GM19025 (cell line): Measurements from ENCODE around the gene CHRNA1.

Experiments used
- ATAC-seq: cut with Tn5 transposase; IDR thresholded peaks from one replicate; pipeline ENCODE4 v1.9.1; 2021; ENCODE audit warnings: mild to moderate bottlenecking, low read depth, moderate library complexity; ENCODE audit not compliant: unreplicated experiment

The CHRNA1 gene

GRCh38 chr2:174764280-174765255 is at the start of gene CHRNA1:
CHRNA1 (minus strand) TSS chr2:174764472; CDS start chr2:174764394, 78 bp downstream.
- ATAC-seq = peak; percentile 82

- ATAC-seq = no peak
Observed at GRCh38 chr2:174812037-174812436, 47.8 kb upstream of the CHRNA1 start.

DNA sequence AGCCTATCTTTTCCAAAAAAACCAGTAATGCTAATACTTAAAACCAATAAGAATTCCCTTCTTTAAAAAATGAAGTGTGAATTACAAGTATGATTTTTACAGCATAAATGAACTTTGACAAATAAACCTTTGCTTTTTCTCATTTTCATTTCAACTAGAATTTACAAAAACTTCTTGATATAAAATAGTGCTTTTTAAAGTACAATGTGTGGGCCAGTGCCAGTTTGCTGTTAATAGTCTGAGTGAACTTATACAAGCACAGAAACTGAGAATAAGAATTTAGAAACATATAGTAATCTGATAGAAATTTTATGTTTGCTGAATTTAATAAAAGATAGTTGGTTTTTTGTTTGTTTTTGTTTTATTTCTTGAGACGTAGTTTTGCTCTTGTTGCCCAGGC is 43.7 kb upstream of the CHRNA1 start:
- ATAC-seq = no peak

DNA sequence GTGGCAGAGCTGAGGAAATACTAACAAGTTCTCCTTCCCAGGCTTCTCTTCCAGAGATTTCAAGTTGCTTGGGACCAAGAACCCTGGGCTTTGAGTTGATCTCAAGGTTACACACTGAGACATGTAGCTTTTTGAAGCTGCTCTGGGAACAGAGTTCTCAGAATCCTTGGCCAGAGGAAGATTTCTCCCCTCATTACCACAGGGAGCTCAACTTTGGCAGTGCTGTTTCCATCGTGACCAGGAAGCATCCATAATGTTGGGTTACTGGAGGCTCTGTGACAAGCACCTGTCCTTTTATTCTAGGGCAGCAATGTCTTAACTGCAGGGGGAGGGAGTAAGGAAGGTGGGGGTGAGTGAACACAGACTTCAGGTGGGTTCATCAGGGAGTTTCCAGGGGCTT is 41.5 kb upstream of the CHRNA1 start:
- no peak for ATAC-seq

DNA sequence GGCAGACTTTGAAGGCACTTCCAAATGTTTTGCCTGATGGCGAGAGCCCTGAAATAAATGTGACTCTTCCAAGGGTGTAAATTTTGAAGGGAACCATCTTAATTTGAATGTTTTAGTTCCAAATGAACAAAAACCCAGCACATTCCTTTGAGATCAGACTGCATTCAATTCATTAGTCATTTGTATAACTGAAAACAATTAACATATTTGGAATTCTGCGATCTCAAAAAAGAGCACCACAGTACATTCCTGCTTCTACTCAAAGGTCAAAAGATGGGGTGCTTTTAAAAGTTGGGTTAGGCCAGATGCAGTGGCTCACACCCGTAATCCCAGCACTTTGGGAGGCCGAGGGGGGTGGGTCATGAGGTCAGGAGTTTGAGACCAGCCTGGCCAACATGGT is 38.2 kb upstream of the CHRNA1 start:
- no peak for ATAC-seq

GRCh38 chr2:174800436-174801205 is 36.3 kb upstream of the CHRNA1 start:
- ATAC-seq = no peak

DNA sequence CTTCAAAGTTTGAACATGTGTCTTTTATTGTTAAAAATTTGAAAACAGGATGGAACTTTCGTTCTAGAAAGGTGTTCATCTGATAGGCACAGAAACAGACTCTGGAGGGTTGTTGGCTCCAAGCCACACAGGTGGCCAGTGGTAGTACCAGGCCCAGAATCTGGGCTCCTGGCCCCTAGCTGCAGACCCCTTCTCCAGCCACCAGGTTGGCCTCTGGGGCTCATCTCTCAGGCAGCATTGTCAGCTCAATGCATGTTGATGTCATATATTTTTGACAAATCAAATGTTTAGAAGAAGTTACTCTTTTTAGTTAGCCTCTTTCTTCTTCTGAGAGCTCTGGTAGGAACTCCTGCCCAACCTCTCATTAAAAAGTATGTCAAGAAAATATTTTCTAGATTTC is 34.5 kb upstream of the CHRNA1 start:
- ATAC-seq = no peak

DNA sequence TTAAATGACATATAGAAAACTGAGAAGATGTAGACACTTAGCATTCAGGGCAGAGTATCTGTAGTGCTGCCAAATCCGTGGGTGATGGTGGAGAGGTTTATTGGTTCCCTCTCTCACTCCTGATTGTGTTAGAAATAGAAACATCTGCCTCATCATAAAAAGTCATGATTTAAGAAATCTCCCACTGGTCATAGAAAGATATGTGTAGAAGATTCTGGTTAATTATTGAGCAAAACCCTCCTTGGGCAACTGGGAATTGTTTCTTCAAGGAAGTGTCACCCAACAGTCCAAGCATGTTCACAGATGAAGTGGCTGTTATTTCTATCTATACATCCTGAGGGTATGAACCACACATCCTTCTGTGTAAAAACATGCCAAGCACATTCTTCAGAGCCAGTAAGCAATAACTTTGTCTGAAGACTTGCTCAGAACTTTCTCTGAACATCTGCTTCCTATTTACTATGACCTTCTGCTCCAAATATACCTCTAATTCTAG is 33.6 kb upstream of the CHRNA1 start:
- no peak for ATAC-seq

GRCh38 chr2:174796319-174796771 is 32.1 kb upstream of the CHRNA1 start:
- ATAC-seq = no peak

DNA sequence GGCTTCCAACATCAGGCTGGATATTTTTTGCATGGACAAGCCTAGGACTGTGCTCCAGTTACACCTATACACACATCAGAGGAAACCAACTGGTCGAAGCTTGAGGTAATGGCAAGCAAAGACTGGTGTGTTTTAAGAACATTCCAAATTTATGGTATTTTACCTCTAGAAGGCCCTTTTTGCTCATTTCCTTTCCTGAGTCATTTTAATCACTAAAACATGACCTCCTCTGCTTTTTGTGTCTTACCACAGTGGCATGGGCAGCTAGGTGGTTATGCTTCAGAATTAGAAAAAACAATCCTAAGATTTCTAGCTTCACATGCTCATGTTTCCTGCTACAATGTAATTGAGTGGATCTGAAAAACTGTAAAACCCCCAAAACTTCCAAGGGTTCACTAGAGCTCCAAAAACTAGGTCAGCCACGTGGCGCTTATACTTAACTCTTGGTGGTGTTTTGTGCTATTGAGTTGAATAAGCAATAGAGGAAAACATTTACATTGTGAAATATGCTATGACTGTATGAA is 30.6 kb upstream of the CHRNA1 start:
- no peak for ATAC-seq

DNA sequence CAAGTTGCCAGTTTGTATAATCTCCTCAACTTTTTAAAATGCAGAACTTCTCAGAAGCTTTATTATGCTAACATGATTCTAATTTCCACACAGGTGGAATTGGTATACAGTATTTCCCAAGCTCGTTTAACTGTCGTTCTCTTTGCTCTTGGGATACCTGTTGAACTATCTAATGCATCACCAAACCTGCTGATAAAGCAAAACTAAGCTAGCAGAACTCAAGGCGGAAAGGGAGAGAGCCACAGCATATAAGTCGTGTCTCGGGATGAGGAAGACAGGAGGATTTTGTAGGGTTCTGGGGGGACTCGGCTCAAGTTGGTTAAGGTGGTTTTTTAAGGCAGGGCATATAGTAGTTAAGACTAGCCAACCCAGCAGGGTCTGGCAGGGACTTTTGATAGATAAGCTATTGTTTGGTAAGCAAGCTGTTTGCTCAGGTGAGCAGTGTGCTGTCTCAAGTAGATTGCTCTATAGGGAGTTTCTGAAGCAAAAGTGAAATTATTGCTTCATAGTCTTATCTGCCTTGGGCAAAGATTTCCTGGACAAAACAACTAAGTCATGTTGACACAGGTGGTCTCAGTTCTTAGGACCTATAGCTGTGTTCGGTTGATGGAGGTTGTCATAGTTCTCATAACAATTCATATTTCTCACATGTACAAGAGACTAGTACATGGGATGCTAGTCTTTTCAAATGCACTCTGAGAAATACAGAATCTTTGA is 28.2 kb upstream of the CHRNA1 start:
- ATAC-seq = no peak

GRCh38 chr2:174791746-174792280 is 27.5 kb upstream of the CHRNA1 start:
- ATAC-seq = no peak

GRCh38 chr2:174791020-174791419 is 26.7 kb upstream of the CHRNA1 start:
- no peak for ATAC-seq

DNA sequence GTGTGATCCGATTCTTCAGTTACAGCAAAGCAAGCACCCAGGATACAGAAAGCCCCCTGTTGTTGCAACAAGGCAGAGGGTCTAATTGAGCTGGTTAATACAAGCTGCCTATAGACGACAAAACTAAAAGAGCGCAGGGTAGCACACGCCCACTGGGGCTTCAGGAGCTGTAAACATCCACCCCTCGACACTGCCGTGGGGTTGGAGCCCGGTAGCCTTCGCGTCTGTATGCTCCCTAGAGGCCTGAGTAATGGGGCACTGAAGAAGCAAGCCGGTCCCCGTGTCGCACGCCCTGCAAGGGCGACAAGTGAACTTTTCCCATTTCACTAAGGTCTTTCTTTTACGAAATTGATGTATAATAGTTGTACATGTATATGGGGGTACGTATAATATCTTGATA is 24.7 kb upstream of the CHRNA1 start:
- ATAC-seq = no peak

DNA sequence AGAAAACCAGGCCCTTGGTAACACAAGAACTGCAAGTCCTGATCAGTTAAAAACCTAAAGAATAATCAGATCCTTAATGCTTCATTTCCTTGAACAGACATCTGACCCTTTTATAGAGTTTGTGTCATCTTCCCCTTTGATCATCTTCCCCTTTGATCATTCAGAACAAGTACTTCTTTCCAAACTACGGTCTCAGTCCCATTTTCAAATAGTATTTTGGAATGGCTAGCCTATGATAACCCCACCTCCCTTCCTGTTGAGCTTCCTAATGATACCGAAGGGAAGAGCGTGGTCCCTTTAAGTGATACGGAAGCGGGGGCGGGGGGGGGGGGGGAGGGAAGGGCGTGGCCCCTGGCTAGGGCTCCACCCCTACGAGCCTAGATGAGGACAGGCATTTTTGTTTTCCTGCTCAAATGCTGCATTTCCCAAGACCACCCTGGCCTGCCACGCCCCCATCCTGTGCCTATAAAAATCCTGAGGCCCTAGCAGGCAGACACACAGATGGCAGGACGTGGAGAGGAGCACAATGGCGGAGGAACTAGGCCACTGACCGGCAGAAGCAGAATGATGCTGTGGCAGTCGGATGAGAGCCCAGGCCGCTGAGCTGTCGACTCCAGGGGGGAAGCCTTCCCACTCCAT is 24.1 kb upstream of the CHRNA1 start:
- no peak for ATAC-seq

DNA sequence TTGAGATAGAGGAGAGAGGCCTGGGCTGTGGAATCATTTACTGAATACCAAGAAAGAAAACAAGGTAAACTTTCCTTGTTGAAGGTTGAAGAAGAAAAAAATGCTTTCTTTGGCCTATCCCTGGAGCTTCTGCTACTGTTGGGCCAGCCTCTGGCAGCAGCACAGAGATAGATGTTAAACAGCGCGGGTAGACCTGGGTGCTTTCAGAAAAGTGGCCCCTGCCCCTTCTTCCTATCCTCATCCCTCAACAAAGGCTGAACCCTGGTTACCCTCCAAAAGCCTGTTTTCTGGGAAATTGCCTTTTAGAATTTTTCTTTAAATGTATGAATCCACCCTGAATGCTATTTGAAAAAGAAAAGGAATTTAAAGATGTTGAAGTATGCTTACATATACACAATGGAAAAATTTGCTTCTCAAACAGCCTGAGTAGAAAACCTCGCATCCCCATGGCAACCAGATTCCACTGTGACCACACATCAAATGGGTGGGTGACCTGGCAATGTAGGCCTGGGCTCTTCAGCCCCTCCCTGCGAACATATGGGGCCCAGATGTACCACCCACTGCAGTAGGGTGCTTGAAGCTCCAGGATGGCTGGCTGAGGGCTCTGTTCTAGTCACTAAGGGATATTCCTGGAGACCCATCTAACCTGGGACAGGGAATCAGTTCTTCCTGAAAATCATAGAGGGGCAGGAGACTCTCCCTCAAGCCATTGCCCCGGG is 23.4 kb upstream of the CHRNA1 start:
- no peak for ATAC-seq

DNA sequence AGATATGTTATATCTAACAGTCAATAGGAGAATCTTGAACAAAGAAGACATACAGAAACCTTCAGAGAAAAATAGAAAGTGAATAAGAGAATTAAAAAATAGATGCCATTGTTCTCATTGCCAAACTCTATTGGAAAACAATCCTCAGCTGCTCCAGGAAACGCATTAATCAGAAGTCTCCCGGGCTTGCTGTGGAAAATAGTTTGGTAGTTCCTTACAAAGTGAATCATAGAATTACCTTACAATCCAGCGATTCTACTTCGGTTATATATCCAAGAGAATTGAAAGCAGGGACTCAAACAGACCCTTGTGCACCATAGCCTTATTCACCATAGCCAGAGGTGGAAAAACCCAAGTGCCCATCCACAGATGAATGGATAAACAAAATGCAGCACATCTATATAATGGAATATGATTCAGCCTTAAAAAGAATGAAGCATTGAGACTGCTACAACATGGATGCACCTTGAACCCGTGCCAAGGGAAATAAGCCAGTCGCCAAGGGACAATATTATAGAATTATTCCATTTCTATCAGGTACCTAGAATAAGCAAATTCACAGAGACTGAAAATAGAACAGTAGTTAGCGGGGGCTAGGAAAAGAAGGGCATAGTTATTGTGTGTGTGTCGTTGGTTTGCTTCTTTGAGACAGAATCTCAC is 21.9 kb upstream of the CHRNA1 start:
- ATAC-seq = no peak

DNA sequence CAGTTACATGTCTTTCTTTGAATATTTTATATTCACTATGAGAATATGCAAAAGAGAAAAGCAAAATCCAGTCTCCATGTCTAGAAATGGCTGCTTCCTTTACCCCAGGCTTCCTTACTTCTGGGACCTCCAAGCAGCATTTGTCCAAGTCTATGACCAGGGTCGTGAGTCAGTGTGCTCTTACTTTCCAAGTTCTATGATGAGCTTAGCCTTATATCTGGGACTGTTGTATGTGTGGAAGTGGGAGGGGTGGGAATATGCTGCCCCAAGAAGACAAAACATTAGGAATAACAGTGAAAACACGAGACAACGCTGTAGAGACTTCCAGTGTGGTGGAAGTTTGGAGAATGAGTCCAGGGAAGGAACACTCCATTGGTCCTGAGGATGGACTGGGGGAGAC is 21.2 kb upstream of the CHRNA1 start:
- ATAC-seq = no peak
